ENCODE measurements around the gene CACUL1. TPM values are rescaled to one million over a fixed set of nuclear protein-coding genes. Genes with fewer than 3 reads are reported as not detected.

Gene CACUL1
- total and polyA plus RNA-seq, 2 of the 13 experiments (the other 11 are each of a cell fraction or from before 2014, with no cell fraction given) = 14.2 to 31.0 TPM

- no peak for TF ChIP-seq DMTF1 (CRISPR knock-in tag; IDR thresholded peaks at IDR 0.05)
- no peak for TF ChIP-seq ZNF180 (CRISPR knock-in tag; IDR thresholded peaks at IDR 0.05; ENCODE audit: borderline replicate concordance, low read depth)
- no peak for TF ChIP-seq SOX5 (CRISPR knock-in tag; IDR thresholded peaks at IDR 0.05; ENCODE audit: borderline replicate concordance)
Observed at GRCh38 chr10:118771976-118772375, 17.2 kb upstream of the CACUL1 start (continued).

- Histone ChIP-seq H3K4me3 (replicated peaks in 1 of 3; ENCODE audit: insufficient read depth in 1 of 3, low read depth in 2 of 3, low read length in 3 of 3) (no peak overlapping the region), H3K4me2 (ENCODE audit: low read depth, low read length) (no peak overlapping the region), H3K27ac (ENCODE audit: extremely low read length, insufficient read depth, low read length) (no peak overlapping the region), H4K20me1 (ENCODE audit: insufficient read depth, low read length) (no peaks in the 10 kb centered on the region), H3K79me2 (ENCODE audit: insufficient read depth, low read length) (no peaks in the 10 kb centered on the region), H3K4me1 (ENCODE audit: insufficient read depth, low read length) (peaks cover 12% of the 10 kb centered on the region; the same call in 1 of the 2 replicates), H3K36me3 (replicated peaks in 1 of 2; ENCODE audit: control insufficient read depth in 1 of 2, insufficient read depth in 2 of 2, low read length in 2 of 2) (no peaks in the 10 kb centered on the region), H3K9me3 (ENCODE audit: low read length) (no peaks in the 10 kb centered on the region), H3K27me3 (ENCODE audit: control insufficient read depth in 1 of 2, insufficient read depth in 2 of 2, low read length in 2 of 2) (no peaks in the 10 kb centered on the region), H3K9ac (ENCODE audit: insufficient read depth, low read depth, low read length) (no peak overlapping the region), H2AFZ (ENCODE audit: low read length) (no peak overlapping the region)
- DNase-seq (ENCODE audit: low spot score) (no peak), FAIRE-seq (no peak), ATAC-seq (no peak)
- TF ChIP-seq KLF6 (CRISPR knock-in tag; IDR thresholded peaks at IDR 0.05) (no peak), RORA (CRISPR knock-in tag; IDR thresholded peaks at IDR 0.05) (no peak), ZNF17 (CRISPR knock-in tag; IDR thresholded peaks at IDR 0.05) (no peak), ATF7-NPFF (CRISPR knock-in tag; IDR thresholded peaks at IDR 0.05; ENCODE audit: low read depth) (no peak)
- POLR2A ChIA-PET = interaction anchor here (0.7 kb wide), 1 partner anchor 25 kb away, joined by 4 read pairs; no protein-coding TSS in a partner anchor
- no TSS peak for BruUV-seq (replicated peaks)
- in situ Hi-C loops (cut with HindIII; ENCODE audit: extremely low pct_ligation_motif_present, low pct_unique_long_range_greater_than_20kb) (no loop called here), intact Hi-C loops (cut with micrococcal nuclease; ENCODE audit: unreplicated experiment) (no loop called here)
- CTCF ChIA-PET (ENCODE audit: low intra/inter-chr PET ratio, low total read pairs) = no interaction called here
- WGBS (ENCODE audit: low lambda C conversion rate) = 71% methylated on average over 9 of the region's 9 CpGs
Observed at GRCh38 chr10:118769898-118770600, 15.3 kb upstream of the CACUL1 start.

Measured in HepG2 (cell line).